ENCODE measurements around the gene PRR23E.

DNA sequence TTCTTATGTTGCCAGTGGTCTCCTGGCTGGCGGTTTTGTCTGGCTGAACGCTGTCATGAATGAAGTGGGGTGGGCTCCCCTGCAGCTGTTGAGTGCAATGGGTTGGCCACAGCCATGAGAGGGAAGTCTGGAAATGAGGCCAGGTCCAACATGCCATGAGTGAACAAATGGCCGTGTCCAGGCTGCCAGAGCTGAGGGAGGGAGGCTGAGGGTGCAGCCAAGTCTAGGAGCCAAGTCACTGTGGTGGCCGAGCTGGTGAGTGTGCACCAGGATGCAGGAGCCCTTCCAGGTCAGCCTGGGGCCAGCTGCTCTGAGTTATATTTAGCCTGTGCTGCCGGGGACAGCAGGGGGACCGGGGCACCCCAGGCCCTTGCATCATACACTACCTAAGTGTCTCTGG, 24.7 kb upstream of the PRR23E start:
- TF ChIP-seq, protein P1, sequence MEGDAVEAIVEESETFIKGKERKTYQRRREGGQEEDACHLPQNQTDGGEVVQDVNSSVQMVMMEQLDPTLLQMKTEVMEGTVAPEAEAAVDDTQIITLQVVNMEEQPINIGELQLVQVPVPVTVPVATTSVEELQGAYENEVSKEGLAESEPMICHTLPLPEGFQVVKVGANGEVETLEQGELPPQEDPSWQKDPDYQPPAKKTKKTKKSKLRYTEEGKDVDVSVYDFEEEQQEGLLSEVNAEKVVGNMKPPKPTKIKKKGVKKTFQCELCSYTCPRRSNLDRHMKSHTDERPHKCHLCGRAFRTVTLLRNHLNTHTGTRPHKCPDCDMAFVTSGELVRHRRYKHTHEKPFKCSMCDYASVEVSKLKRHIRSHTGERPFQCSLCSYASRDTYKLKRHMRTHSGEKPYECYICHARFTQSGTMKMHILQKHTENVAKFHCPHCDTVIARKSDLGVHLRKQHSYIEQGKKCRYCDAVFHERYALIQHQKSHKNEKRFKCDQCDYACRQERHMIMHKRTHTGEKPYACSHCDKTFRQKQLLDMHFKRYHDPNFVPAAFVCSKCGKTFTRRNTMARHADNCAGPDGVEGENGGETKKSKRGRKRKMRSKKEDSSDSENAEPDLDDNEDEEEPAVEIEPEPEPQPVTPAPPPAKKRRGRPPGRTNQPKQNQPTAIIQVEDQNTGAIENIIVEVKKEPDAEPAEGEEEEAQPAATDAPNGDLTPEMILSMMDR (IDR thresholded peaks at IDR 0.05) = no peak
- TF ChIP-seq POLR2A (IDR thresholded peaks at IDR 0.05) = no peak
